Measurements from ENCODE around the gene CDC25B.

Gene CDC25B

DNA sequence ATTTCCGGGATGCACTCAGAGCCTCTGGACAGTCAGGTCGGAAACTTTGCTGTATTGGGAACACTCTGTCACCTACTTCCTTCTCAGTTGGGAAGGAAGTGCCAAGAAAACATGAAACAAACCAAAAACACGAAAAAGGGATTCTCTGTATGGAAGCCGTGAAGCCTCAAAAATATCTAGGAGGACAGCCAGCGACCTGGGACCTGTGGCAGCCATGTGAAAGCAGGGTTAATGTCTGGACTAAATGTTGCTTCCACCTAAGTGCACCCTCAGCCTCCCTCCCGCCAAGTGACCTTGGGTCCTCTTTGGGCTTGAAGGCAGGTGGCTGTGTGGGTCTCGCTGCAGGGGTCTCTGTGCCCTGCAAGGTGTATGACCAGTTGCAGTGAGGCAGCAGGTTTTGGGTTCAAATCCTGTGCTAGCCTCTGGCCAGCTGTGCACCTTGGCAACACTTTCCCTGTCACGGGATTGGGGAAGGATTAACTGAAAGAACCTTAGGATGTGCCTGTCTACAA is 51.4 kb downstream of the CDC25B start:
- H2BK12ac ChIP-seq (ENCODE audit: low read length in 2 of 2): no peak overlapping the region
- H3K18ac ChIP-seq (ENCODE audit: low read depth in 1 of 2, low read length in 2 of 2): peak overlapping the region in 1 of 2 experiments; percentile 88
- H4K8ac ChIP-seq (ENCODE audit: low read length): peak overlapping the region; percentile 81
- DNase-seq: no peak
- H3K79me1 ChIP-seq (replicated peaks; ENCODE audit: low read length, poor library complexity, severe bottlenecking): peaks cover 14% of the 10 kb centered on the region
- 46% methylated on average over 8 of the region's 8 CpGs for WGBS
- peaks cover 18% of the 10 kb centered on the region for H3K4me1 ChIP-seq (ENCODE audit: control insufficient read depth, insufficient read depth, low read depth, low read length)
- H2BK15ac ChIP-seq (ENCODE audit: low read depth, poor library complexity, severe bottlenecking): no peak overlapping the region
- H3K36me3 ChIP-seq (ENCODE audit: control insufficient read depth in 1 of 2, insufficient read depth in 2 of 2, low read depth in 1 of 2, low read length in 2 of 2): peaks cover 7 to 19% of the 10 kb centered on the region in 2 experiments
- peak overlapping the region; percentile 90 to 95 for H3K4me3 ChIP-seq (ENCODE audit: insufficient read depth in 1 of 2, low read depth in 1 of 2, low read length in 2 of 2)
- H2BK5ac ChIP-seq (ENCODE audit: low read depth, low read length, poor library complexity, severe bottlenecking): no peak overlapping the region
- H3K23ac ChIP-seq (ENCODE audit: low read length in 2 of 2): peak overlapping the region in 1 of 2 experiments; percentile 63
- H2AFZ ChIP-seq (ENCODE audit: low read depth, low read length): peak overlapping the region; percentile 72
- H4K91ac ChIP-seq (ENCODE audit: low read length): peak overlapping the region; percentile 93
- no peak overlapping the region for H3K27ac ChIP-seq (ENCODE audit: low read length, poor library complexity, severe bottlenecking)
- H2AK5ac ChIP-seq (ENCODE audit: low read length, severe bottlenecking): peak overlapping the region; percentile 8
- peak overlapping the region; percentile 96 for H3K9ac ChIP-seq (ENCODE audit: low read length)
- H3K4me2 ChIP-seq (ENCODE audit: low read length, poor library complexity, severe bottlenecking): peak overlapping the region; percentile 74
- H3K14ac ChIP-seq (ENCODE audit: low read length in 2 of 2): peak overlapping the region in 1 of 2 experiments; percentile 95
- peak overlapping the region; percentile 78 to 96 for H3K4ac ChIP-seq (ENCODE audit: low read depth in 1 of 2, low read length in 2 of 2)
- no peaks in the 10 kb centered on the region for H3K27me3 ChIP-seq (ENCODE audit: control insufficient read depth in 1 of 2, insufficient read depth in 1 of 2, low read length in 2 of 2)
- no peaks in the 10 kb centered on the region for H3K9me3 ChIP-seq (ENCODE audit: control insufficient read depth, low read length)
- no peak overlapping the region for H2BK120ac ChIP-seq (ENCODE audit: low read depth, low read length)

DNA sequence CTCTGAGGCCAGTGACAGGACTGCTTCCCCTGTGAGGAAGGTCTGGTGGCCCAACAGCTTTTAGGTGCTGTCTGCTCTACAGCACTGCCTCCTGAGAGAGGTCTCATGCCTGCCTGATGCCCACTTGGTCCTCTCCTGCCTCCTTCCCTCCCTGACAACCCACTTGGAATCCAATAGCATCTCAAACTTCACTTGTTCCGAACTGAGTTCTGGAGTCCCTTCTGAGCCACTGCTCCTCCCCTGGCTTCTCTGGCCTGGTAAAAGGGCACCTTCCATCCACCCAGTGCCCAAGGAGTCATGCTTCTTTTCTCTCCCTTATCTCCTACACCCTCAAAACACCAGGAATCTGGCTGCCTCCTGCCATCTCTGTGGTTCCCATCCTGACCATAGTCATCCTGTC is 52.5 kb downstream of the CDC25B start:
- Histone ChIP-seq H3K27ac (ENCODE audit: low read length, poor library complexity, severe bottlenecking) (no peak overlapping the region), H3K4ac (ENCODE audit: low read depth in 1 of 2, low read length in 2 of 2) (peak overlapping the region in 1 of 2 experiments; percentile 41), H2AK5ac (ENCODE audit: low read length, severe bottlenecking) (no peak overlapping the region), H4K91ac (ENCODE audit: low read length) (peak overlapping the region; percentile 14), H3K14ac (ENCODE audit: low read length in 2 of 2) (no peak overlapping the region), H3K23ac (ENCODE audit: low read length in 2 of 2) (peak overlapping the region in 1 of 2 experiments; percentile 46), H4K8ac (ENCODE audit: low read length) (no peak overlapping the region), H2BK120ac (ENCODE audit: low read depth, low read length) (no peak overlapping the region), H2BK5ac (ENCODE audit: low read depth, low read length, poor library complexity, severe bottlenecking) (no peak overlapping the region), H3K4me2 (ENCODE audit: low read length, poor library complexity, severe bottlenecking) (no peak overlapping the region), H3K4me1 (ENCODE audit: control insufficient read depth, insufficient read depth, low read depth, low read length) (peaks cover 16% of the 10 kb centered on the region), H3K9me3 (ENCODE audit: control insufficient read depth, low read length) (no peaks in the 10 kb centered on the region), H3K9ac (ENCODE audit: low read length) (peak overlapping the region; percentile 59), H3K36me3 (ENCODE audit: control insufficient read depth in 1 of 2, insufficient read depth in 2 of 2, low read depth in 1 of 2, low read length in 2 of 2) (peaks cover 14 to 19% of the 10 kb centered on the region in 2 experiments), H2BK15ac (ENCODE audit: low read depth, poor library complexity, severe bottlenecking) (no peak overlapping the region), H2BK12ac (ENCODE audit: low read length in 2 of 2) (no peak overlapping the region), H2AFZ (ENCODE audit: low read depth, low read length) (no peak overlapping the region), H3K79me1 (replicated peaks; ENCODE audit: low read length, poor library complexity, severe bottlenecking) (peaks cover 15% of the 10 kb centered on the region), H3K4me3 (ENCODE audit: insufficient read depth in 1 of 2, low read depth in 1 of 2, low read length in 2 of 2) (peak overlapping the region in 1 of 2 experiments; percentile 90), H3K18ac (ENCODE audit: low read depth in 1 of 2, low read length in 2 of 2) (no peak overlapping the region), H3K27me3 (ENCODE audit: control insufficient read depth in 1 of 2, insufficient read depth in 1 of 2, low read length in 2 of 2) (no peaks in the 10 kb centered on the region)
- 100% methylated on average over 1 of the region's 1 CpG for WGBS
- no peak for DNase-seq

DNA sequence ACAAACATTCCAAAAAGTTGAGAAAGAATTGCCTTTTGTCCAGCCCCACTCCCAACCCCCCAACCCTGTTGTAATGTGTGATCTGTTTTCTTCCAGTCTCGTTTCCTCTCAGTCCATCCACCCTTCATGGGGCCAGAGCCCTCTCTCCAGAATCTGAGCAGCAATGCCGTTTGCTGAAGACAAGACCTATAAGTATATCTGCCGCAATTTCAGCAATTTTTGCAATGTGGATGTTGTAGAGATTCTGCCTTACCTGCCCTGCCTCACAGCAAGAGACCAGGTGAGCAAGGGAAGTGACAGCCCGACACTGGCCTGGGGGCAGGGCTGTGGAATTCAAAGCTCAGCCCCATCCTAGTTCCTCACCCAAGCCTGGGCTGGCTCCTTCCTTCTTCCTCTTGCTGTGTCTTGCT is 58.4 kb downstream of the CDC25B start:
- Histone ChIP-seq H3K4me1 (ENCODE audit: control insufficient read depth, insufficient read depth, low read depth, low read length) (no peaks in the 10 kb centered on the region), H3K23ac (ENCODE audit: low read length in 2 of 2) (no peak overlapping the region), H3K18ac (ENCODE audit: low read depth in 1 of 2, low read length in 2 of 2) (no peak overlapping the region), H3K9me3 (ENCODE audit: control insufficient read depth, low read length) (no peaks in the 10 kb centered on the region), H3K36me3 (ENCODE audit: control insufficient read depth in 1 of 2, insufficient read depth in 2 of 2, low read depth in 1 of 2, low read length in 2 of 2) (peaks cover 52% of the 10 kb centered on the region in 2 experiments), H3K4ac (ENCODE audit: low read depth in 1 of 2, low read length in 2 of 2) (no peak overlapping the region), H2BK12ac (ENCODE audit: low read length in 2 of 2) (peak overlapping the region in 1 of 2 experiments; percentile 57), H4K91ac (ENCODE audit: low read length) (no peak overlapping the region), H3K4me3 (ENCODE audit: insufficient read depth in 1 of 2, low read depth in 1 of 2, low read length in 2 of 2) (no peak overlapping the region), H2BK5ac (ENCODE audit: low read depth, low read length, poor library complexity, severe bottlenecking) (no peak overlapping the region), H3K9ac (ENCODE audit: low read length) (no peak overlapping the region), H3K27me3 (ENCODE audit: control insufficient read depth in 1 of 2, insufficient read depth in 1 of 2, low read length in 2 of 2) (no peaks in the 10 kb centered on the region), H2AFZ (ENCODE audit: low read depth, low read length) (no peak overlapping the region), H3K79me1 (replicated peaks; ENCODE audit: low read length, poor library complexity, severe bottlenecking) (peaks cover 35% of the 10 kb centered on the region), H3K14ac (ENCODE audit: low read length in 2 of 2) (no peak overlapping the region), H2AK5ac (ENCODE audit: low read length, severe bottlenecking) (no peak overlapping the region), H2BK120ac (ENCODE audit: low read depth, low read length) (no peak overlapping the region), H2BK15ac (ENCODE audit: low read depth, poor library complexity, severe bottlenecking) (no peak overlapping the region), H3K4me2 (ENCODE audit: low read length, poor library complexity, severe bottlenecking) (no peak overlapping the region), H4K8ac (ENCODE audit: low read length) (no peak overlapping the region), H3K27ac (ENCODE audit: low read length, poor library complexity, severe bottlenecking) (no peak overlapping the region)
- 76% methylated on average over 4 of the region's 4 CpGs for WGBS
- DNase-seq: no peak

Data from mesenchymal stem cell (in vitro differentiated cells and primary cell).